GM12878 (cell line): ENCODE results near the gene FAM120AOS. TPM values are rescaled to one million over a fixed set of nuclear protein-coding genes. Genes with fewer than 3 reads are reported as not detected.
A peak's percentile ranks its signal among the peaks of the same experiment; 100 is the strongest.

Source experiments
- BCLAF1 ChIP-seq: fragments of 450-650 bp; IDR thresholded peaks from 2 replicates; pipeline ENCODE4 v1.6.1; 2017; ENCODE audit warnings: antibody characterized with exemption, mild to moderate bottlenecking, moderate library complexity
- CTCF ChIP-seq, 3 experiments: IDR thresholded peaks in 2 of 3; conservative IDR thresholded peaks in 1 of 3; 2 replicates each; pipeline ENCODE4 v1.5.1; 2011; ENCODE audit warnings: low read depth in 3 of 3, low read length in 3 of 3, mild to moderate bottlenecking in 3 of 3, control low read depth in 2 of 3, moderate library complexity in 2 of 3, inconsistent platforms in 1 of 3, mixed read lengths in 1 of 3; ENCODE audit not compliant: control insufficient read depth in 2 of 3, insufficient read depth in 1 of 3; ENCODE audit errors: extremely low read depth in 1 of 3
- CUX1 ChIP-seq: IDR thresholded peaks from 2 replicates; pipeline ENCODE4 v1.6.1; 2012; ENCODE audit warnings: improper control_type of control experiment, low read depth, low read length; ENCODE audit not compliant: insufficient replicate concordance
- MTA3 ChIP-seq: IDR thresholded peaks from 2 replicates; pipeline ENCODE4 v1.6.1; 2012; ENCODE audit warnings: low read length, inconsistent platforms, borderline replicate concordance
- MXI1 ChIP-seq: fragments of 150-350 bp; IDR thresholded peaks from 2 replicates; pipeline ENCODE4 v1.6.1; 2011; ENCODE audit warnings: low read depth, mild to moderate bottlenecking, inconsistent platforms, low read length, improper control_type of control experiment
- SKIL ChIP-seq: fragments of 450-650 bp; IDR thresholded peaks from 2 replicates; pipeline ENCODE4 v1.6.1; 2017; ENCODE audit warnings: mild to moderate bottlenecking, low read depth, inconsistent platforms; ENCODE audit not compliant: poor library complexity, severe bottlenecking
- polyA plus RNA-seq, 11 experiments: library from polyadenylated mRNA; depleted of rRNA in 4 of 11; unstranded in 6 of 11; stranded (reverse) in 5 of 11; fragments of >200 nt; fragmentation: Nextera tagmentation in 4 of 11; fragmentation: Illumina TruSeq in 1 of 11; extraction: Ambion mirVana in 4 of 11; extraction: Trizol in 1 of 11; gene quantifications; 1 replicate in 1 of 11; 2 replicates in 10 of 11; pipeline versions ENCODE4 v1.2.1 to v1.2.3, GENCODE V29; 2011 to 2016; ENCODE audit warnings: inconsistent platforms in 2 of 11, missing spikeins in 2 of 11, low read depth in 1 of 11
- total RNA-seq, 4 experiments: library from RNA; depleted of rRNA in 3 of 4; stranded (reverse); fragments of >200 nt in 3 of 4; fragmentation: Illumina TruSeq in 1 of 4; extraction: Trizol in 1 of 4; gene quantifications; 2 replicates each; pipeline versions ENCODE4 v1.2.1 to v1.2.3, GENCODE V29; 2013 to 2021
- TF ChIP-seq, protein P1 (sequence below): fragments of 450-650 bp; formaldehyde crosslinking; IDR thresholded peaks from 2 replicates; pipeline ENCODE4 v1.4.0; 2022; ENCODE audit warnings: mild to moderate bottlenecking, moderate library complexity
- TF ChIP-seq, protein P2 (sequence below): fragments of 450-650 bp; IDR thresholded peaks from 2 replicates; pipeline ENCODE4 v1.6.1; 2017; ENCODE audit warnings: low read depth, mild to moderate bottlenecking, moderate library complexity

The FAM120AOS gene
- total and polyA plus RNA-seq, 10 of the 15 experiments (the other 5 are each of a cell fraction or from before 2014, with no cell fraction given) = 15.9 to 55.1 (median 34.6) TPM

- TF ChIP-seq CUX1 (no peak), BCLAF1 (no peak), SKIL (no peak), CTCF (IDR thresholded peaks at IDR 0.05 in 2 of 3, conservative IDR thresholded peaks at IDR 0.05 in 1 of 3; ENCODE audit: control insufficient read depth in 2 of 3, extremely low read depth in 1 of 3, insufficient read depth in 1 of 3, low read depth in 3 of 3, low read length in 3 of 3) (0 out of 6 replicates have a peak, but pooled peaks of 2 of the 3 experiments have one; percentile 1 to 6), MTA3 (no peak), MXI1 (peak; percentile 31; the same call in 1 of the 2 replicates)
- TF ChIP-seq, protein P1, sequence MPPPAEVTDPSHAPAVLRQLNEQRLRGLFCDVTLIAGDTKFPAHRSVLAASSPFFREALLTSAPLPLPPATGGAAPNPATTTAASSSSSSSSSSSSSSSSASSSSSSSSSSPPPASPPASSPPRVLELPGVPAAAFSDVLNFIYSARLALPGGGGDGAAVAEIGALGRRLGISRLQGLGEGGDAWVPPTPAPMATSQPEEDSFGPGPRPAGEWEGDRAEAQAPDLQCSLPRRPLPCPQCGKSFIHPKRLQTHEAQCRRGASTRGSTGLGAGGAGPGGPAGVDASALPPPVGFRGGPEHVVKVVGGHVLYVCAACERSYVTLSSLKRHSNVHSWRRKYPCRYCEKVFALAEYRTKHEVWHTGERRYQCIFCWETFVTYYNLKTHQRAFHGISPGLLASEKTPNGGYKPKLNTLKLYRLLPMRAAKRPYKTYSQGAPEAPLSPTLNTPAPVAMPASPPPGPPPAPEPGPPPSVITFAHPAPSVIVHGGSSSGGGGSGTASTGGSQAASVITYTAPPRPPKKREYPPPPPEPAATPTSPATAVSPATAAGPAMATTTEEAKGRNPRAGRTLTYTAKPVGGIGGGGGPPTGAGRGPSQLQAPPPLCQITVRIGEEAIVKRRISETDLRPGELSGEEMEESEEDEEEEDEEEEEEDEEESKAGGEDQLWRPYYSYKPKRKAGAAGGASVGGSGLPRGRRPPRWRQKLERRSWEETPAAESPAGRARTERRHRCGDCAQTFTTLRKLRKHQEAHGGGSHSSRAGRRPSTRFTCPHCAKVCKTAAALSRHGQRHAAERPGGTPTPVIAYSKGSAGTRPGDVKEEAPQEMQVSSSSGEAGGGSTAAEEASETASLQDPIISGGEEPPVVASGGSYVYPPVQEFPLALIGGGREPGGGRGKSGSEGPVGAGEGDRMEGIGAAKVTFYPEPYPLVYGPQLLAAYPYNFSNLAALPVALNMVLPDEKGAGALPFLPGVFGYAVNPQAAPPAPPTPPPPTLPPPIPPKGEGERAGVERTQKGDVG (CRISPR knock-in tag) = no peak
- TF ChIP-seq, protein P2, sequence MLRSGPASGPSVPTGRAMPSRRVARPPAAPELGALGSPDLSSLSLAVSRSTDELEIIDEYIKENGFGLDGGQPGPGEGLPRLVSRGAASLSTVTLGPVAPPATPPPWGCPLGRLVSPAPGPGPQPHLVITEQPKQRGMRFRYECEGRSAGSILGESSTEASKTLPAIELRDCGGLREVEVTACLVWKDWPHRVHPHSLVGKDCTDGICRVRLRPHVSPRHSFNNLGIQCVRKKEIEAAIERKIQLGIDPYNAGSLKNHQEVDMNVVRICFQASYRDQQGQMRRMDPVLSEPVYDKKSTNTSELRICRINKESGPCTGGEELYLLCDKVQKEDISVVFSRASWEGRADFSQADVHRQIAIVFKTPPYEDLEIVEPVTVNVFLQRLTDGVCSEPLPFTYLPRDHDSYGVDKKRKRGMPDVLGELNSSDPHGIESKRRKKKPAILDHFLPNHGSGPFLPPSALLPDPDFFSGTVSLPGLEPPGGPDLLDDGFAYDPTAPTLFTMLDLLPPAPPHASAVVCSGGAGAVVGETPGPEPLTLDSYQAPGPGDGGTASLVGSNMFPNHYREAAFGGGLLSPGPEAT = no peak
These were observed 1.3 kb downstream of the FAM120AOS start (continued) for GRCh38 chr9:93451849-93452709.
